Mesangial cell (primary cell): ENCODE data around the gene SSTR1. TPM values are rescaled to one million over a fixed set of nuclear protein-coding genes. Genes with fewer than 3 reads are reported as not detected.

Source experiments
- total RNA-seq: library from RNA; depleted of rRNA; stranded (reverse); fragments of >200 nt; gene quantifications from 2 replicates; pipeline ENCODE4 v1.2.3, GENCODE V29; 2015

Gene SSTR1
- 1.5 and 2.4 TPM in 2 replicates for total RNA-seq

GRCh38 chr14:38207736-38208617, at the start of gene SSTR1:
Gene SSTR1, plus strand, starts transcription at chr14:38207904. Its CDS starts 1,486 bp downstream, at chr14:38209390.

GRCh38 chr14:38255673-38256532, 48.2 kb downstream of the SSTR1 start, which contains the start of gene CLEC14A:
Gene CLEC14A, minus strand, starts transcription at chr14:38256093. Its CDS starts 71 bp downstream, at chr14:38256022.

Other genes with a start within 250 kb of the SSTR1 start
- 0.13 and 0.49 TPM in 2 replicates for gene CLEC14A, start 48.2 kb downstream of the SSTR1 start, total RNA-seq